HepG2 (cell line): ENCODE data around the gene UBE2R2. TPM values are rescaled to one million over a fixed set of nuclear protein-coding genes. Genes with fewer than 3 reads are reported as not detected.

Experiments
- ATAC-seq: fragments of 200-7000 bp; cut with Tn5 transposase; 3 replicates; pipeline ENCODE4 v1.9.1; 2020; ENCODE audit warnings: mild to moderate bottlenecking, moderate library complexity
- BruUV-seq: library from RNA; stranded (reverse); fragments of 400-500 nt; replicated peaks from 2 replicates; lab custom pipeline; 2021; lab: Mats Ljungman, UMichigan
- CTCF ChIA-PET: fragments of 300-600 bp; formaldehyde crosslinking; extraction: SDS; loops from one replicate; lab custom pipeline; 2021; ENCODE audit warnings: low total read pairs, inconsistent platforms, low intra/inter-chr PET ratio; lab: Yijun Ruan, JAX
- POLR2A ChIA-PET: fragments of 350-600 bp; sonication (Branson Sonifier 250); formaldehyde crosslinking; loops from one replicate; lab custom pipeline; 2020; ENCODE audit warnings: antibody characterized with exemption, inconsistent platforms; lab: Yijun Ruan, JAX
- DNase-seq: peaks from one replicate; pipeline ENCODE4 v3.0.0-alpha.2; 2015; ENCODE audit warnings: low spot score
- FAIRE-seq: peaks from 3 replicates; lab custom pipeline; 2011; peaks lifted over from hg19 to GRCh38; lab: Jason Lieb, UNC
- H2AFZ ChIP-seq: one replicate; pipeline ENCODE4 v1.6.1; 2011; ENCODE audit warnings: low read length, inconsistent platforms
- H3K27ac ChIP-seq: fragments of 300-600 bp; 3 replicates; pipeline ENCODE4 v1.8.0; 2011; ENCODE audit warnings: mixed run types, mild to moderate bottlenecking, mixed read lengths, low read length, inconsistent platforms; ENCODE audit not compliant: insufficient read depth; ENCODE audit errors: extremely low read length
- H3K27me3 ChIP-seq, 2 experiments: fragments of 200-600 bp in 1 of 2; 2 replicates in 1 of 2; 3 replicates in 1 of 2; pipeline versions ENCODE4 v1.6.0 to v1.8.0; 2011; ENCODE audit warnings: low read length in 2 of 2, mild to moderate bottlenecking in 2 of 2, moderate library complexity in 2 of 2, inconsistent platforms in 1 of 2; ENCODE audit not compliant: insufficient read depth in 2 of 2, control insufficient read depth in 1 of 2
- H3K36me3 ChIP-seq, 2 experiments: fragments of 200-600 bp in 1 of 2; replicated peaks in 1 of 2; 2 replicates in 1 of 2; 3 replicates in 1 of 2; pipeline versions ENCODE4 v1.5.1 to v1.8.0; 2011; ENCODE audit warnings: low read length in 2 of 2, inconsistent platforms in 1 of 2; ENCODE audit not compliant: insufficient read depth in 2 of 2, control insufficient read depth in 1 of 2
- H3K4me1 ChIP-seq: 2 replicates; pipeline ENCODE4 v1.5.1; 2012; ENCODE audit warnings: low read length, inconsistent platforms; ENCODE audit not compliant: insufficient read depth
- H3K4me2 ChIP-seq: 2 replicates; pipeline ENCODE4 v1.6.0; 2011; ENCODE audit warnings: low read depth, low read length, inconsistent platforms
- H3K4me3 ChIP-seq, 3 experiments: fragments of 200-600 bp in 1 of 3; sonication (generic), shearing (Covaris generic) in 1 of 3; replicated peaks in 1 of 3; 2 replicates each; pipeline ENCODE4 v1.5.1; 2011 to 2016; ENCODE audit warnings: low read length in 3 of 3, inconsistent platforms in 2 of 3, low read depth in 2 of 3, mild to moderate bottlenecking in 2 of 3, control low read depth in 1 of 3, mixed read lengths in 1 of 3; ENCODE audit not compliant: insufficient read depth in 1 of 3
- H3K79me2 ChIP-seq: one replicate; pipeline ENCODE4 v1.6.1; 2011; ENCODE audit warnings: low read length, inconsistent platforms; ENCODE audit not compliant: insufficient read depth
- H3K9ac ChIP-seq: 2 replicates; pipeline ENCODE4 v1.6.0; 2011; ENCODE audit warnings: mild to moderate bottlenecking, low read depth, low read length, inconsistent platforms; ENCODE audit not compliant: insufficient read depth
- H3K9me3 ChIP-seq: 2 replicates; pipeline ENCODE4 v1.5.1; 2012; ENCODE audit warnings: mild to moderate bottlenecking, low read length
- H4K20me1 ChIP-seq: 2 replicates; pipeline ENCODE4 v1.6.0; 2011; ENCODE audit warnings: inconsistent platforms, mild to moderate bottlenecking, low read length, moderate library complexity; ENCODE audit not compliant: insufficient read depth
- FUBP1 ChIP-seq: sonication (generic); formaldehyde crosslinking; IDR thresholded peaks from 2 replicates; pipeline ENCODE4 v1.5.1; 2020; ENCODE audit warnings: missing genetic modification reagents, mild to moderate bottlenecking, borderline replicate concordance
- JUNB ChIP-seq: sonication (generic); formaldehyde crosslinking; IDR thresholded peaks from 2 replicates; pipeline ENCODE4 v1.8.0; 2022; ENCODE audit warnings: missing genetic modification reagents, mild to moderate bottlenecking, borderline replicate concordance
- SAFB2 ChIP-seq: sonication (generic); formaldehyde crosslinking; IDR thresholded peaks from 2 replicates; pipeline ENCODE4 v1.5.1; 2020; ENCODE audit warnings: missing genetic modification reagents, low read depth, mild to moderate bottlenecking, borderline replicate concordance
- ZNF101 ChIP-seq: sonication (generic); formaldehyde crosslinking; IDR thresholded peaks from 2 replicates; pipeline ENCODE4 v1.4.0; 2020; ENCODE audit warnings: mild to moderate bottlenecking, low read depth, missing genetic modification reagents, borderline replicate concordance
- ZNF121 ChIP-seq: sonication (generic); formaldehyde crosslinking; IDR thresholded peaks from 2 replicates; pipeline ENCODE4 v1.5.0; 2020; ENCODE audit warnings: mild to moderate bottlenecking, missing genetic modification reagents
- ZNF770 ChIP-seq: sonication (generic); formaldehyde crosslinking; IDR thresholded peaks from 2 replicates; pipeline ENCODE4 v1.5.0; 2020; ENCODE audit warnings: mild to moderate bottlenecking, missing genetic modification reagents
- WGBS: methylation state at CpG from one replicate; pipeline ENCODE4 v1.1.6; 2017; ENCODE audit warnings: low lambda C conversion rate; 5-methylcytosine and 5-hydroxymethylcytosine counted together
- in situ Hi-C: cut with HindIII; loops from 2 replicates; pipeline ENCODE4 v1.10.0; 2017; ENCODE audit warnings: low pct_unique_long_range_greater_than_20kb; ENCODE audit not compliant: extremely low pct_ligation_motif_present
- intact Hi-C: fragments of 100-400 bp; cut with micrococcal nuclease; formaldehyde crosslinking; loops from one replicate; pipeline ENCODE4 v1.10.0; 2022; ENCODE audit not compliant: unreplicated experiment
- polyA plus RNA-seq, 8 experiments: library from polyadenylated mRNA; depleted of rRNA in 3 of 8; stranded (reverse) in 7 of 8; unstranded in 1 of 8; fragments of >200 nt; fragmentation: Illumina TruSeq in 4 of 8; extraction: Trizol in 4 of 8; gene quantifications; 2 replicates each; pipeline versions ENCODE4 v1.2.1 to v1.2.3, GENCODE V29; 2011 to 2016; ENCODE audit warnings: low read depth in 4 of 8, missing spikeins in 1 of 8, mixed read lengths in 1 of 8; ENCODE audit not compliant: insufficient read depth in 1 of 8
- total RNA-seq, 5 experiments: library from RNA; depleted of rRNA; stranded (reverse); fragments of >200 nt; fragmentation: Illumina TruSeq; extraction: Trizol; gene quantifications; 2 replicates each; pipeline ENCODE4 v1.2.3, GENCODE V29; 2016; ENCODE audit warnings: low read depth in 1 of 5

UBE2R2 gene
- total and polyA plus RNA-seq, 2 of the 13 experiments (the other 11 are each of a cell fraction or from before 2014, with no cell fraction given): 14.8 to 20.9 TPM

- peaks cover 11% of the 10 kb centered on the region for H4K20me1 ChIP-seq
- H3K9ac ChIP-seq: no peak overlapping the region
- H3K9me3 ChIP-seq: no peaks in the 10 kb centered on the region
- DNase-seq (no peak), FAIRE-seq (no peak), ATAC-seq (no peak)
- peaks cover 3 to 48% of the 10 kb centered on the region in 2 experiments for H3K36me3 ChIP-seq
- CTCF ChIA-PET: no interaction called here
- intact Hi-C loops (no loop called here), in situ Hi-C loops (no loop called here)
- BruUV-seq: no TSS peak
- WGBS: 98% methylated on average over 4 of the region's 4 CpGs
- H3K79me2 ChIP-seq: peaks cover 36% of the 10 kb centered on the region
- H3K27me3 ChIP-seq: no peaks in the 10 kb centered on the region
- no peak overlapping the region for H2AFZ ChIP-seq
- no peak overlapping the region for H3K27ac ChIP-seq
- H3K4me3 ChIP-seq: no peak overlapping the region
- H3K4me1 ChIP-seq: peaks cover 20% of the 10 kb centered on the region
- 0 out of 2 replicates have a peak, but pooled peaks have one; percentile 55 for TF ChIP-seq ZNF121
- TF ChIP-seq SAFB2 (CRISPR knock-in tag): no peak
- TF ChIP-seq ZNF101: no peak
- H3K4me2 ChIP-seq: no peak overlapping the region
- POLR2A ChIA-PET: no interaction called here
Measured at GRCh38 chr9:33908749-33909148, 91.8 kb downstream of the UBE2R2 start.

GRCh38 chr9:33913541-33913940 is 96.6 kb downstream of the UBE2R2 start:
- no peaks in the 10 kb centered on the region for H3K4me1 ChIP-seq
- no peaks in the 10 kb centered on the region for H3K27me3 ChIP-seq
- no TSS peak for BruUV-seq
- H3K4me3 ChIP-seq: no peak overlapping the region
- ATAC-seq: no peak
- FAIRE-seq: no peak
- POLR2A ChIA-PET: no interaction called here
- TF ChIP-seq FUBP1 (CRISPR knock-in tag) (no peak), ZNF770 (CRISPR knock-in tag) (0 out of 2 replicates have a peak, but pooled peaks have one; percentile 18), JUNB (no peak)
- TF ChIP-seq, all 625 proteins: peak for 1
- intact Hi-C loops (no loop called here), in situ Hi-C loops (no loop called here)
- CTCF ChIA-PET: no interaction called here
- Histone ChIP-seq H4K20me1 (no peaks in the 10 kb centered on the region), H3K4me2 (no peak overlapping the region), H3K36me3 (peaks cover 15 to 65% of the 10 kb centered on the region in 2 experiments), H2AFZ (no peak overlapping the region), H3K27ac (no peak overlapping the region), H3K9me3 (no peaks in the 10 kb centered on the region), H3K79me2 (peaks cover 5% of the 10 kb centered on the region), H3K9ac (no peak overlapping the region)
- 94% methylated on average over 1 of the region's 1 CpG for WGBS
- no peak for DNase-seq
